Liver (tissue), 9 donors: ENCODE results near the gene TRIM71. TPM values are rescaled to one million over a fixed set of nuclear protein-coding genes. Genes with fewer than 3 reads are reported as not detected.
"Not testable (repeated sequence)": the region's sequence is repeated elsewhere in the genome, so short reads cannot be mapped to it uniquely, and the experiment has no call there.

ENCODE experiments used
- DNase-seq: peaks from one replicate; pipeline ENCODE4 v3.0.0-alpha.2; 2017; ENCODE audit warnings: low spot score
- H3K27ac ChIP-seq, 2 donors: one replicate each; pipeline ENCODE4 v1.7.0; 2013; ENCODE audit warnings: inconsistent platforms in 2 of 2, low read length in 2 of 2, control low read depth in 1 of 2, low read depth in 1 of 2, mild to moderate bottlenecking in 1 of 2
- H3K27me3 ChIP-seq, 4 donors: one replicate each; pipeline versions ENCODE4 v1.6.1 to v1.7.0; 2013; ENCODE audit warnings: low read length in 3 of 4, inconsistent platforms in 1 of 4, mild to moderate bottlenecking in 1 of 4, moderate library complexity in 1 of 4; ENCODE audit not compliant: control insufficient read depth in 4 of 4, insufficient read depth in 4 of 4
- H3K36me3 ChIP-seq, 4 donors: one replicate each; pipeline versions ENCODE4 v1.6.1 to v1.7.0; 2013; ENCODE audit warnings: low read length in 3 of 4, mild to moderate bottlenecking in 3 of 4, low read depth in 1 of 4, moderate library complexity in 1 of 4; ENCODE audit not compliant: control insufficient read depth in 4 of 4, insufficient read depth in 3 of 4
- H3K4me1 ChIP-seq, 4 donors: one replicate each; pipeline versions ENCODE4 v1.6.1 to v1.7.0; 2013; ENCODE audit warnings: low read length in 3 of 4, mild to moderate bottlenecking in 3 of 4, moderate library complexity in 1 of 4; ENCODE audit not compliant: control insufficient read depth in 4 of 4, insufficient read depth in 4 of 4
- H3K4me3 ChIP-seq, 3 donors: one replicate each; pipeline versions ENCODE4 v1.6.1 to v1.7.0; 2013; ENCODE audit warnings: low read length in 3 of 3, control low read depth in 1 of 3, low read depth in 1 of 3, mild to moderate bottlenecking in 1 of 3
- H3K9ac ChIP-seq, 2 donors: one replicate each; pipeline ENCODE4 v1.7.0; 2013; ENCODE audit warnings: low read length in 2 of 2, mild to moderate bottlenecking in 2 of 2, moderate library complexity in 2 of 2, control low read depth in 1 of 2, low read depth in 1 of 2
- H3K9me3 ChIP-seq, 4 donors: one replicate each; pipeline versions ENCODE4 v1.6.1 to v1.7.0; 2013; ENCODE audit warnings: low read length in 3 of 4; ENCODE audit not compliant: control insufficient read depth in 4 of 4
- ATF3 ChIP-seq: IDR thresholded peaks from 2 replicates; pipeline ENCODE4 v1.6.1; 2016; ENCODE audit warnings: antibody characterized with exemption
- EGR1 ChIP-seq, 2 donors: IDR thresholded peaks; 2 replicates each; pipeline ENCODE4 v1.6.1; 2016 to 2018; ENCODE audit warnings: antibody characterized with exemption in 2 of 2, low read depth in 2 of 2
- FOXA1 ChIP-seq: IDR thresholded peaks from 2 replicates; pipeline ENCODE4 v1.6.1; 2016; ENCODE audit warnings: antibody characterized with exemption
- FOXA2 ChIP-seq: IDR thresholded peaks from 2 replicates; pipeline ENCODE4 v1.6.1; 2016; ENCODE audit warnings: antibody characterized with exemption
- GABPA ChIP-seq, 2 donors: IDR thresholded peaks in 1 of 2; conservative IDR thresholded peaks in 1 of 2; 2 replicates each; pipeline ENCODE4 v1.6.1; 2016; ENCODE audit warnings: antibody characterized with exemption in 2 of 2, mild to moderate bottlenecking in 1 of 2, moderate library complexity in 1 of 2
- HNF4A ChIP-seq, 2 donors: conservative IDR thresholded peaks; 2 replicates each; pipeline ENCODE4 v1.6.1; 2016; ENCODE audit warnings: antibody characterized with exemption in 2 of 2, mild to moderate bottlenecking in 2 of 2
- HNF4G ChIP-seq: IDR thresholded peaks from 2 replicates; pipeline ENCODE4 v1.6.1; 2016; ENCODE audit warnings: antibody characterized with exemption
- JUND ChIP-seq, 2 donors: IDR thresholded peaks; 2 replicates each; pipeline ENCODE4 v1.6.1; 2016; ENCODE audit warnings: antibody characterized with exemption in 2 of 2
- MAX ChIP-seq: IDR thresholded peaks from 2 replicates; pipeline ENCODE4 v1.6.1; 2016; ENCODE audit warnings: antibody characterized with exemption
- NR2F2 ChIP-seq: IDR thresholded peaks from 2 replicates; pipeline ENCODE4 v1.6.1; 2016; ENCODE audit warnings: antibody characterized with exemption
- RAD21 ChIP-seq, 2 donors: IDR thresholded peaks; 2 replicates each; pipeline ENCODE4 v1.6.1; 2016; ENCODE audit warnings: antibody characterized with exemption in 2 of 2, mild to moderate bottlenecking in 2 of 2
- REST ChIP-seq: IDR thresholded peaks from 2 replicates; pipeline ENCODE4 v1.6.1; 2016; ENCODE audit warnings: antibody characterized with exemption, mild to moderate bottlenecking
- SP1 ChIP-seq: IDR thresholded peaks from 2 replicates; pipeline ENCODE4 v1.6.1; 2018; ENCODE audit warnings: antibody characterized with exemption, mild to moderate bottlenecking
- TAF1 ChIP-seq: conservative IDR thresholded peaks from 2 replicates; pipeline ENCODE4 v1.6.1; 2016; ENCODE audit warnings: antibody characterized with exemption, mild to moderate bottlenecking
- YY1 ChIP-seq: IDR thresholded peaks from 2 replicates; pipeline ENCODE4 v1.6.1; 2016; ENCODE audit warnings: antibody characterized with exemption, mild to moderate bottlenecking
- ZBTB33 ChIP-seq: IDR thresholded peaks from 2 replicates; pipeline ENCODE4 v1.6.1; 2016; ENCODE audit warnings: antibody characterized with exemption
- WGBS: extraction: QIAGEN DNeasy Blood & Tissue Kit; methylation state at CpG from one replicate; pipeline ENCODE4 v1.1.7; 2013; 5-methylcytosine and 5-hydroxymethylcytosine counted together
- polyA plus RNA-seq, 2 donors: library from polyadenylated mRNA; stranded (reverse) in 1 of 2; unstranded in 1 of 2; fragments of 200-250 nt in 1 of 2; fragments of >200 nt in 1 of 2; fragmentation: Nextera tagmentation in 1 of 2; extraction: Ambion mirVana in 1 of 2; gene quantifications; one replicate each; pipeline versions ENCODE4 v1.2.1 to v1.2.3, GENCODE V29; 2013 to 2015
- total RNA-seq, 2 donors: library from RNA; depleted of rRNA; stranded (reverse); fragments of >200 nt; gene quantifications; one replicate each; pipeline ENCODE4 v1.2.3, GENCODE V29; 2014
- donor health status: healthy.
- donor health status: healthy.
- donor health status: healthy.
- donor health status: healthy.
- donor health status: healthy.

TRIM71 gene
- total and polyA plus RNA-seq, 4 donors = under 0.01 to 9.1 TPM; not detected in 2

- H3K27me3 ChIP-seq = peaks cover 2 to 24% (median 14%) of the 10 kb centered on the region in 4 donors
- 86% methylated on average over 5 of the region's 5 CpGs for WGBS
Observed at GRCh38 chr3:32822609-32823498, 5.1 kb downstream of the TRIM71 start.

GRCh38 chr3:32823641-32824184, 5.9 kb downstream of the TRIM71 start:
- H3K4me3 ChIP-seq, H3K27ac ChIP-seq, H3K4me1 ChIP-seq, DNase-seq, H3K9ac ChIP-seq, H3K36me3 ChIP-seq: not testable (repeated sequence)
- peaks cover 2 to 22% (median 11%) of the 10 kb centered on the region in 4 donors for H3K27me3 ChIP-seq
- H3K9me3 ChIP-seq = peaks cover 0 to 12% (median 0%) of the 10 kb centered on the region in 4 donors
- WGBS = 95% methylated on average over 21 of the region's 21 CpGs

More at GRCh38 chr3:32822609-32823498, 5.1 kb downstream of the TRIM71 start:
- no peak overlapping the region for H3K4me3 ChIP-seq
- H3K9me3 ChIP-seq = peaks cover 0 to 15% (median 0%) of the 10 kb centered on the region in 4 donors
- H3K9ac ChIP-seq = no peak overlapping the region
- peaks cover 1 to 16% (median 7%) of the 10 kb centered on the region in 4 donors for H3K4me1 ChIP-seq
- no peaks in the 10 kb centered on the region for H3K36me3 ChIP-seq
- TF ChIP-seq MAX (no peak), SP1 (no peak), NR2F2 (no peak), EGR1 (IDR thresholded peaks at IDR 0.05; ENCODE audit: low read depth in 2 of 2) (no peak), REST (no peak), HNF4G (no peak), FOXA2 (no peak), RAD21 (IDR thresholded peaks at IDR 0.05) (no peak), YY1 (no peak), GABPA (IDR thresholded peaks at IDR 0.05 in 1 of 2, conservative IDR thresholded peaks at IDR 0.05 in 1 of 2) (no peak), ATF3 (no peak), JUND (IDR thresholded peaks at IDR 0.05) (no peak), TAF1 (no peak), ZBTB33 (no peak), HNF4A (conservative IDR thresholded peaks at IDR 0.05) (no peak), FOXA1 (no peak)
- H3K27ac ChIP-seq = no peak overlapping the region
- no peak for DNase-seq
